H9 (cell line): ENCODE data around the gene CFAP73. TPM values are rescaled to one million over a fixed set of nuclear protein-coding genes. Genes with fewer than 3 reads are reported as not detected.

ENCODE experiments used
- DNase-seq: peaks from one replicate; pipeline ENCODE4 v3.0.0-alpha.2; 2017
- H2AFZ ChIP-seq: one replicate; pipeline ENCODE4 v1.6.1; 2013; ENCODE audit warnings: mild to moderate bottlenecking, low read length, control low read depth, moderate library complexity
- H2AK5ac ChIP-seq: 2 replicates; pipeline ENCODE4 v1.6.1; 2013; ENCODE audit warnings: low read length, control low read depth, mixed read lengths; ENCODE audit not compliant: insufficient read length
- H2BK120ac ChIP-seq: one replicate; pipeline ENCODE4 v1.6.1; 2013; ENCODE audit warnings: low read depth, mild to moderate bottlenecking, low read length, control low read depth, inconsistent platforms; ENCODE audit not compliant: poor library complexity, severe bottlenecking
- H2BK12ac ChIP-seq: 2 replicates; pipeline ENCODE4 v1.6.1; 2013; ENCODE audit warnings: low read length, control low read depth, mixed read lengths, low read depth; ENCODE audit not compliant: insufficient read length
- H2BK15ac ChIP-seq: 2 replicates; pipeline ENCODE4 v1.6.1; 2013; ENCODE audit warnings: low read depth, low read length, control low read depth
- H2BK20ac ChIP-seq: one replicate; pipeline ENCODE4 v1.6.1; 2013; ENCODE audit warnings: low read depth, mild to moderate bottlenecking, low read length, control low read depth, inconsistent platforms; ENCODE audit not compliant: poor library complexity, severe bottlenecking
- H2BK5ac ChIP-seq: 2 replicates; pipeline ENCODE4 v1.6.1; 2013; ENCODE audit warnings: low read length, control low read depth, mixed read lengths; ENCODE audit not compliant: insufficient read length
- H3K14ac ChIP-seq: 2 replicates; pipeline ENCODE4 v1.6.1; 2013; ENCODE audit warnings: low read length, control low read depth; ENCODE audit not compliant: insufficient read depth
- H3K18ac ChIP-seq: 2 replicates; pipeline ENCODE4 v1.6.1; 2013; ENCODE audit warnings: low read depth, mild to moderate bottlenecking, mixed read lengths, low read length, control low read depth; ENCODE audit not compliant: insufficient read length
- H3K23ac ChIP-seq: 2 replicates; pipeline ENCODE4 v1.6.1; 2013; ENCODE audit warnings: low read length, control low read depth, mixed read lengths, low read depth; ENCODE audit not compliant: insufficient read length
- H3K23me2 ChIP-seq: 2 replicates; pipeline ENCODE4 v1.6.1; 2013; ENCODE audit warnings: low read depth, mild to moderate bottlenecking, mixed read lengths, low read length, control low read depth; ENCODE audit not compliant: insufficient read length, poor library complexity, severe bottlenecking
- H3K27ac ChIP-seq: 2 replicates; pipeline ENCODE4 v1.5.1; 2013; ENCODE audit warnings: low read length, control low read depth, mixed read lengths, low read depth; ENCODE audit not compliant: insufficient read length
- H3K27me3 ChIP-seq: 2 replicates; pipeline ENCODE4 v1.6.1; 2013; ENCODE audit warnings: low read length, control low read depth, inconsistent platforms; ENCODE audit not compliant: insufficient read depth
- H3K4ac ChIP-seq: 2 replicates; pipeline ENCODE4 v1.6.1; 2013; ENCODE audit warnings: low read depth, mild to moderate bottlenecking, control low read depth, inconsistent platforms, low read length, moderate library complexity
- H3K4me1 ChIP-seq: 2 replicates; pipeline ENCODE4 v1.6.1; 2013; ENCODE audit warnings: low read length, control low read depth, inconsistent platforms; ENCODE audit not compliant: insufficient read depth
- H3K4me2 ChIP-seq: 2 replicates; pipeline ENCODE4 v1.6.1; 2013; ENCODE audit warnings: low read length, control low read depth, mixed read lengths; ENCODE audit not compliant: insufficient read length, insufficient read depth
- H3K56ac ChIP-seq: 2 replicates; pipeline ENCODE4 v1.6.1; 2013; ENCODE audit warnings: low read depth, mild to moderate bottlenecking, mixed read lengths, low read length, control low read depth; ENCODE audit not compliant: insufficient read length
- H3K79me1 ChIP-seq: 2 replicates; pipeline ENCODE4 v1.6.1; 2013; ENCODE audit warnings: low read depth, mild to moderate bottlenecking, moderate library complexity, low read length, control low read depth, inconsistent platforms; ENCODE audit not compliant: insufficient read depth, poor library complexity, severe bottlenecking
- H3K79me2 ChIP-seq: 2 replicates; pipeline ENCODE4 v1.6.1; 2013; ENCODE audit warnings: low read length, control low read depth, inconsistent platforms; ENCODE audit not compliant: insufficient read depth
- H3K9ac ChIP-seq: 2 replicates; pipeline ENCODE4 v1.6.1; 2013; ENCODE audit warnings: low read length, control low read depth, mixed read lengths; ENCODE audit not compliant: insufficient read length; ENCODE audit errors: extremely low read depth
- H3K9me3 ChIP-seq: one replicate; pipeline ENCODE4 v1.6.1; 2013; ENCODE audit warnings: low read depth, low read length, inconsistent platforms; ENCODE audit not compliant: control insufficient read depth
- H3T11ph ChIP-seq: one replicate; pipeline ENCODE4 v1.6.1; 2013; ENCODE audit warnings: mild to moderate bottlenecking, low read length, control low read depth, inconsistent platforms
- H4K20me1 ChIP-seq: one replicate; pipeline ENCODE4 v1.6.1; 2013; ENCODE audit not compliant: control insufficient read depth, insufficient read length, insufficient read depth
- H4K5ac ChIP-seq: 2 replicates; pipeline ENCODE4 v1.6.1; 2013; ENCODE audit warnings: low read depth, mild to moderate bottlenecking, mixed read lengths, low read length, control low read depth; ENCODE audit not compliant: insufficient read length
- H4K8ac ChIP-seq: replicated peaks from 2 replicates; pipeline ENCODE4 v1.6.1; 2013; ENCODE audit warnings: low read length, control low read depth, mixed read lengths, low read depth; ENCODE audit not compliant: insufficient read length
- H4K91ac ChIP-seq: 2 replicates; pipeline ENCODE4 v1.6.1; 2013; ENCODE audit warnings: low read depth, mild to moderate bottlenecking, moderate library complexity, mixed read lengths, low read length, control low read depth; ENCODE audit not compliant: insufficient read length
- H3K27ac Mint-ChIP-seq, 3 experiments: 2 replicates in 2 of 3; 3 replicates in 1 of 3; pipeline ENCODE4 v1.8.0; 2020 to 2021; ENCODE audit warnings: mixed read lengths in 3 of 3, mild to moderate bottlenecking in 1 of 3, moderate library complexity in 1 of 3
- H3K27me3 Mint-ChIP-seq: 2 replicates; pipeline ENCODE4 v1.8.0; 2021; ENCODE audit warnings: low read depth, mild to moderate bottlenecking, moderate library complexity, mixed read lengths
- H3K36me3 Mint-ChIP-seq, 3 experiments: 2 replicates in 2 of 3; 3 replicates in 1 of 3; pipeline ENCODE4 v1.8.0; 2020 to 2021; ENCODE audit warnings: low read depth in 3 of 3, mixed read lengths in 3 of 3; ENCODE audit not compliant: insufficient read depth in 1 of 3
- H3K4me1 Mint-ChIP-seq, 2 experiments: 2 replicates each; pipeline ENCODE4 v1.8.0; 2020; ENCODE audit warnings: mixed read lengths in 2 of 2
- H3K4me3 Mint-ChIP-seq, 2 experiments: 2 replicates in 1 of 2; 3 replicates in 1 of 2; pipeline ENCODE4 v1.8.0; 2020 to 2021; ENCODE audit warnings: mild to moderate bottlenecking in 2 of 2, mixed read lengths in 2 of 2, moderate library complexity in 1 of 2
- H3K9me3 Mint-ChIP-seq, 2 experiments: 2 replicates in 1 of 2; 3 replicates in 1 of 2; pipeline ENCODE4 v1.8.0; 2020; ENCODE audit warnings: mild to moderate bottlenecking in 2 of 2, mixed read lengths in 2 of 2, moderate library complexity in 1 of 2
- WGBS: extraction: QIAGEN DNeasy Blood & Tissue Kit; methylation state at CpG from one replicate; pipeline ENCODE4 v1.1.7; 2013; ENCODE audit warnings: missing lambda C conversion rate, low lambda C conversion rate, mixed read lengths; ENCODE audit not compliant: insufficient read length; ENCODE audit errors: extremely low coverage; 5-methylcytosine and 5-hydroxymethylcytosine counted together
- total RNA-seq: library from RNA; stranded (reverse); gene quantifications from 2 replicates; pipeline ENCODE4 v1.2.1, GENCODE V29; 2021
- TF ChIP-seq, protein P1 (sequence below): fragments of 200-600 bp; sonication (generic); conservative IDR thresholded peaks from 3 replicates; pipeline ENCODE4 v1.8.0; 2021; ENCODE audit warnings: antibody characterized with exemption, mild to moderate bottlenecking

CFAP73 gene
- total RNA-seq, 1 experiment from 2014 or later, result not detected

GRCh38 chr12:113157218-113157859 lies 7.8 kb downstream of the CFAP73 start:
- Histone ChIP-seq H2BK12ac (no peak overlapping the region), H3K18ac (no peak overlapping the region), H3K9ac (no peak overlapping the region), H3K23me2 (peaks cover 10% of the 10 kb centered on the region), H3K4ac (no peak overlapping the region), H3T11ph (no peak overlapping the region), H3K27me3 (peaks cover 10% of the 10 kb centered on the region; the same call in 1 of the 2 replicates), H3K56ac (no peak overlapping the region), H3K4me1 (peaks cover 1% of the 10 kb centered on the region; the same call in 1 of the 2 replicates), H3K4me2 (no peak overlapping the region), H3K79me2 (no peaks in the 10 kb centered on the region), H2BK120ac (no peak overlapping the region), H2AFZ (no peak overlapping the region), H2AK5ac (no peak overlapping the region), H2BK5ac (no peak overlapping the region), H3K9me3 (no peaks in the 10 kb centered on the region), H2BK15ac (no peak overlapping the region), H3K14ac (no peak overlapping the region), H3K79me1 (no peaks in the 10 kb centered on the region), H4K20me1 (no peaks in the 10 kb centered on the region), H3K27ac (no peak overlapping the region), H4K91ac (no peak overlapping the region), H4K5ac (no peak overlapping the region), H3K23ac (no peak overlapping the region), H2BK20ac (no peak overlapping the region), H4K8ac (no peak overlapping the region)
- Mint-ChIP-seq H3K36me3 (peaks cover 16 to 48% (median 39%) of the 10 kb centered on the region in 3 experiments), H3K27me3 (peaks cover 43% of the 10 kb centered on the region), H3K4me1 (peaks cover 12 to 15% of the 10 kb centered on the region in 2 experiments), H3K27ac (peak overlapping the region in 1 of 3 experiments; percentile 62; a peak in 1 of 7 replicates), H3K9me3 (no peaks in the 10 kb centered on the region; a peak in 1 of 5 replicates), H3K4me3 (peak overlapping the region in 1 of 2 experiments; percentile 17; a peak in 1 of 5 replicates)
- TF ChIP-seq, protein P1, sequence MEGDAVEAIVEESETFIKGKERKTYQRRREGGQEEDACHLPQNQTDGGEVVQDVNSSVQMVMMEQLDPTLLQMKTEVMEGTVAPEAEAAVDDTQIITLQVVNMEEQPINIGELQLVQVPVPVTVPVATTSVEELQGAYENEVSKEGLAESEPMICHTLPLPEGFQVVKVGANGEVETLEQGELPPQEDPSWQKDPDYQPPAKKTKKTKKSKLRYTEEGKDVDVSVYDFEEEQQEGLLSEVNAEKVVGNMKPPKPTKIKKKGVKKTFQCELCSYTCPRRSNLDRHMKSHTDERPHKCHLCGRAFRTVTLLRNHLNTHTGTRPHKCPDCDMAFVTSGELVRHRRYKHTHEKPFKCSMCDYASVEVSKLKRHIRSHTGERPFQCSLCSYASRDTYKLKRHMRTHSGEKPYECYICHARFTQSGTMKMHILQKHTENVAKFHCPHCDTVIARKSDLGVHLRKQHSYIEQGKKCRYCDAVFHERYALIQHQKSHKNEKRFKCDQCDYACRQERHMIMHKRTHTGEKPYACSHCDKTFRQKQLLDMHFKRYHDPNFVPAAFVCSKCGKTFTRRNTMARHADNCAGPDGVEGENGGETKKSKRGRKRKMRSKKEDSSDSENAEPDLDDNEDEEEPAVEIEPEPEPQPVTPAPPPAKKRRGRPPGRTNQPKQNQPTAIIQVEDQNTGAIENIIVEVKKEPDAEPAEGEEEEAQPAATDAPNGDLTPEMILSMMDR, result no peak
- no peak for DNase-seq
- WGBS, result no CpG with 5 or more reads among the region's 12 CpGs
